Right lobe of liver (tissue), 4 donors: ENCODE results near the gene COL17A1.

Experiments
- POLR2A ChIP-seq: fragments of 450-650 bp; IDR thresholded peaks from one replicate; pipeline ENCODE4 v1.6.1; 2017; ENCODE audit warnings: antibody characterized with exemption, mild to moderate bottlenecking
- TF ChIP-seq, protein P1 (sequence below), 4 donors: fragments of 200-600 bp in 3 of 4; fragments of 450-650 bp in 1 of 4; IDR thresholded peaks; one replicate each; pipeline versions ENCODE4 v1.5.1 to v1.8.0; 2016 to 2022; ENCODE audit warnings: antibody characterized with exemption in 4 of 4, mild to moderate bottlenecking in 2 of 4
- donor health status: DM: no; HTN: no; CAD: no.
- donor health status: DM: no; HTN: no; CAD: no.
- donor health status: DM: no; HTN: yes; CAD: no.

GRCh38 chr10:104127411-104127810, 41.7 kb upstream of the COL17A1 start:
- TF ChIP-seq, protein P1, sequence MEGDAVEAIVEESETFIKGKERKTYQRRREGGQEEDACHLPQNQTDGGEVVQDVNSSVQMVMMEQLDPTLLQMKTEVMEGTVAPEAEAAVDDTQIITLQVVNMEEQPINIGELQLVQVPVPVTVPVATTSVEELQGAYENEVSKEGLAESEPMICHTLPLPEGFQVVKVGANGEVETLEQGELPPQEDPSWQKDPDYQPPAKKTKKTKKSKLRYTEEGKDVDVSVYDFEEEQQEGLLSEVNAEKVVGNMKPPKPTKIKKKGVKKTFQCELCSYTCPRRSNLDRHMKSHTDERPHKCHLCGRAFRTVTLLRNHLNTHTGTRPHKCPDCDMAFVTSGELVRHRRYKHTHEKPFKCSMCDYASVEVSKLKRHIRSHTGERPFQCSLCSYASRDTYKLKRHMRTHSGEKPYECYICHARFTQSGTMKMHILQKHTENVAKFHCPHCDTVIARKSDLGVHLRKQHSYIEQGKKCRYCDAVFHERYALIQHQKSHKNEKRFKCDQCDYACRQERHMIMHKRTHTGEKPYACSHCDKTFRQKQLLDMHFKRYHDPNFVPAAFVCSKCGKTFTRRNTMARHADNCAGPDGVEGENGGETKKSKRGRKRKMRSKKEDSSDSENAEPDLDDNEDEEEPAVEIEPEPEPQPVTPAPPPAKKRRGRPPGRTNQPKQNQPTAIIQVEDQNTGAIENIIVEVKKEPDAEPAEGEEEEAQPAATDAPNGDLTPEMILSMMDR (IDR thresholded peaks at IDR 0.05): no peak
- TF ChIP-seq POLR2A: no peak
